NCI-H2029 treated with DMSO at 0.1 percent for 48 hours (cell line): ENCODE data around the gene RYR3.
"Not testable (repeated sequence)": the region's sequence is repeated elsewhere in the genome, so short reads cannot be mapped to it uniquely, and the experiment has no call there.

Experiments
- DNase-seq: peaks from one replicate; lab custom pipeline; 2025; lab: John Stamatoyannopoulos, UW

The RYR3 gene

DNA sequence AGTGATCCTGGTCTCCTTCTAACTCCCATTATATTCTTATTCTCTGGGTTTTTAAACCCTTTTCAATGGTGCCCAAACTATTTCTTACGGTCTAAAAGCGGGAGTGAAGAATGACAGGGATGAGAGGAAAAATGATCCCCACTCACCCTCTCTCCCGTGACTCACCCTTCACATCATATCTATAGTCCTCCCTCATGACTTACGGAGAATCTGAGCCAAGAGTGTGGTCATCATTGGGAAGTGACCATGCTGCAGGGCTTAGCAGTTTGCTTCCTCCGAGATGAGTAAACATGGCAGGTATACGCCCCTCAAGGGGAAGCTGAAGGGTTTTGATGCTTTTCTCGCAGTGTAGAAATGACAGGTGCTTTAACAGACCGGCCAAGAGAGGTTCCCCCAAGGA is 274.0 kb downstream of the RYR3 start:
- peak; percentile 49 for DNase-seq

DNA sequence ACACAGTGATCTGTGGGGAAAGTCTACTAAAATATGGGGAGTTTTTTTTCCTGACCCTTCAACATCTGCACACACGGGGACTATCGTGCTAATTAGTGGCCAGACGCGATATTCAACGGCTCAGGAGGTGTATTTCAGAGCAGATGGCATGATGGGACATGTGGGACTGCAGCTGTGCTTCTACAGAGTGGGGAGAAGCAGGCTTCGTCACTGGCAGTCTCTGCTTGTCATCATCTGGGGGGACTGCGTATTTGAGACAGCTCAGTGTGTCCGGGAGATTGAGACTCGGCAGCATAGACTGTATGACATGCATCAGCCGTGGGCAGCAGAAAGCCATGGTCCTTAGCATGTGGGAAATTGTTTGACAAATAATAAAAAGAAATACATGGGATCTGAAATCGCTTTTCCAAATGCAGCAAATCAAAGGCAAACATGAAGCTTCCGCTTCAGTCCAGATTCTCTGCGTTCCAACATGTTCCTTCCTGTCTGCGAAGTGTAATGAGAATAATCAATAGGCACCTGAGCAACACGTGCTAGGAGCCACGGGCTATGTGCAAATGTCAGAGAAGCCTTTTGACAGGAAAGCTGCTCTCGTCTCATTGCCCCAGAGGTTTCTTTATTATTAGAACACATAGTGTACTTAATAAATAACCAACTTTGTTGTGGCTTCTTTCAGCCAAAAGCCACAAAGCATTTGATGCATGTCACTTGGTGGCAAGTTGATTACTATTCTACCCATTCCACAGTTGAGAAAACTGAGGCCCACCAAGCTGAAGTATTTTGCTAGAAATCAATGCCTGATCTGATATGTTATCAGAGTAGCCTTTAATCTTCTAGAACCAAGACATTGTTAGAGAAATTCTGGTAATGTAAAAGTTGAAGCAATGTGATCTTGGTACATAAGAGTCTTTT is 276.3 kb downstream of the RYR3 start:
- DNase-seq = no peak

DNA sequence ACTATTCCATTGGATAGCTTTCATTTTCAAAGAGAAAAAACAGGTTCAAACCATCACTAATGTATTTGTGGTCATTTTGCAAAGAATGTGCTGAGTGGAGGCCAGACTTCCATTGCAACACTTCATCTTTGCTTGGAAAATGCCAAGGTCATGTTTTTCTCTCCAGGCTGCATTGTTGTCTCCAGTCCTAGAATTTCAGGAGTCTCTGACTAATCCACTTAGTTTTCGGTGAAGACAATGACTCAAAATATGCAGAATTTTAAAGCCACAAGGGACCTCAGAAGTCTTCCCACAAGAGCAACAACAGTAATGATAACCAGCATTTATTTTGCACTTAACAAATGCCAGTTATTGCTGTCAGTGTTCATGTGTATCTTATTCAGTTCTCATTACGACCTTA is 277.0 kb downstream of the RYR3 start:
- DNase-seq = no peak

DNA sequence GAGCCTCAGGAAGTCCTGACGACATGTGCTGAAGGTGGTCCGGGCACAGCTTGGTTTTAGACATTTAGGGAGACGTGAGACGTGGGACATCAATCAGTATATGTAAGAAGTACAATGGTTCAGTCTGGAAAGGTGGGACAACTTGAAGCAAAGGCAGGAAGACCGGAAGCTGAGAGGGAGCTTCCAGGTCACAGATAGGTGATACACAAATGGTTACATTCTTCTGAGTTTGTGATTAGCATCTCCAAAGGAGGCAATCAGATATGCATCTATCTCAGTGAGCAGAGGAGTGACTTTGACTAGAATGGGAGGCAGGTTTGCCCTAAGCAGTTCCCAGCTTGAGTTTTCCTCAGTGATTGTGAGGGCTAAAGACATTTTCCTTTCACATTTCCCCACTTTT is 282.1 kb downstream of the RYR3 start:
- no peak for DNase-seq

DNA sequence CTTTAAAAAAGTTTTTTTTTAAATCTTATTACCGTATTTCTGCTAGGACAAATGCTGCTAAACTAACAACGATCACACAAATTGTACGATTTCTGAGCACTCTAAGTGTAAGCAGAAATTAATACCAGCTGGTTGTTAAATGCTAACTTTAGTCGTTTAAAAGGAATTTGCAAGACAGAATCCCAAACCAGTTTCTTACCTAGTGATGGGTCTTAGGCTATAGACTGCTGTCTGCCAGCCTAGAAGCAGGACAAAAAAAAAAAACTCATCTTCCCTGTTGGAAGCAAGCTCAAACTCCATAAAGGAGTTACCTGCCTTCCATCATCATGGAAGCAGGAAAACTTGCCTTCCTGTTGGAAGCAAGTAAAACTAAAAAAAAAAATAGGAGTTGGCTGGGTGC is 287.6 kb downstream of the RYR3 start:
- DNase-seq = not testable (repeated sequence)

DNA sequence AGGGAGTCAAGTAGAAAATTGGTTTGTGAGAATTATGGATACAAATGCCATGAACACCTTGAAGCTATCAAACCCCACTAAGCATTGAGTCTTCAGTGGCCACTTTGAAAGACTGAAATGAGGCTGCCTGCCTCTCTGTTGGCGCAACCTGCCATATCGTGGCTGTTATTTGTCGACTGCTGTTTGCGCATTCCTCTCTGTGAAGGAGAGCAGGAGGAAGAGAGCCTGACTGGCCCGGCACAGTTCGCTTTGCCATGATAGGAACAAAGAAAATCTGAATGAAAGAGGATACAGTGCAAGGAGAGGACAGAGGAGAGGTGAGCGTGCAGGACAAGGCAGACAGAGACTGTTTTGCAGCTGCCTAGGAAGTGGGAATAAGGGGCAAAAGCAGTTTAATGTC is 289.4 kb downstream of the RYR3 start:
- no peak for DNase-seq

DNA sequence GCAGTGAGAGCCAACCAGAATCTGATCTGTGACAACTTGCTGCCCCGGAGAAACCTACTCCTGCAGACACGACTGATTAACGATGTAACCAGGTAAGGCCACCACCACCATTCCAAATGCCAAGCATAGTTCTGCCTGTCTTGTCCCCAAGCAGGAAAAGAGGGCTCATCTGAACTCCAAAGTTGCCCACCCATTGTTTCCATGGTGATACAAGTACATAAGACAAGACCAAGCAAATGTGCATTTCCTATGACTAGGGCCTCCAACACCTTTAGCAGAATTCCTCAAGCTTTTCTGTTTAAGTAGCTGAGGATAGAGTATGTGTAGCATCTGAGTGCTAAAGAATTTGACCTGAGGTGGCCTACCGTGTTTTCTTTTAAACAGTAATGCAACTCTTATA is 290.7 kb downstream of the RYR3 start:
- no peak for DNase-seq

DNA sequence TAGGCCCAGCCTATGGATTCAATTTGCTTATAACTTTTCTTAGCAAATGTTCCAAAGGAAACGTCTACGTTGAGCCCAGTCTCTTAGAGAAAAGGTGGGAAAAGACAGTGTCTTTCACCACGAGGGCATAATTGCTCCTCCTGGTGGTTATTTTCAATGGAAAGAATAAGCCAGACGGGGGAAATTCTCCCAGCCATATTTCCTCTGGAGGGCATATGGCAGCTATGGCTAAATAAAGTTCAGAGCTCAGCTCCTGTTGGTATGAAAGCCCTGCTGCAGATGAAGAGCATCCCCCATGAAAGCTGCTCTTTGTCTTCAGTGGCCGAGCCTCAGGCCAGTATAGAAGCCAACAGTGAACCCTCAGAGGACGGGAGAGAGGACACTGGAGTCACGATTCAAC is 297.9 kb downstream of the RYR3 start:
- no peak for DNase-seq

DNA sequence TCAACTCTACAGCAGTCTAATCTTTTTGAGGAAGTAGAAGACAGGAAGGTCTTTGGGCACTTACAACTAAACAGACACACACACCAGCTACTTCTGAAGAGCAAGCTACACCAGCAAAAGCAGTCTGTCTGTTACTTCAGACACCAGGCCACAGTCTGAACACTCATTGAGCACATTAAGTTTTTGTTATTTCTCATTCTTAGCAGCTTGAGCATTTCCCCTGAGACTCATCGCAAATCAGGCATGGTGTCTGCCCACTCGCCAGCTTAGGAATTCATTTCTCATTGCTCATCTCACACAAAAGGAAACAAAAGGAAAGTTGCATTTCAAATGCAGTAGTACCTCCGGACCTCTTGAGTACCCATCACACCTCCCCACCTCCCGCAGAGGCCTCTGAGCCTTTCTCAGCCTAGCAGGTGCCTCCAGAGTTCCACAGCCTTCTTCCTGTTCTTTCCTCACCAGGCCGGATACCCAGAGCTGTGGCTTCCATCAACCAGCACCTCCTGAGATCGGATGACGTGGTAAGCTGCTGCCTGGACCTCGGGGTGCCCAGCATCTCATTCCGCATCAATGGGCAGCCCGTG is 302.0 kb downstream of the RYR3 start:
- DNase-seq = no peak

DNA sequence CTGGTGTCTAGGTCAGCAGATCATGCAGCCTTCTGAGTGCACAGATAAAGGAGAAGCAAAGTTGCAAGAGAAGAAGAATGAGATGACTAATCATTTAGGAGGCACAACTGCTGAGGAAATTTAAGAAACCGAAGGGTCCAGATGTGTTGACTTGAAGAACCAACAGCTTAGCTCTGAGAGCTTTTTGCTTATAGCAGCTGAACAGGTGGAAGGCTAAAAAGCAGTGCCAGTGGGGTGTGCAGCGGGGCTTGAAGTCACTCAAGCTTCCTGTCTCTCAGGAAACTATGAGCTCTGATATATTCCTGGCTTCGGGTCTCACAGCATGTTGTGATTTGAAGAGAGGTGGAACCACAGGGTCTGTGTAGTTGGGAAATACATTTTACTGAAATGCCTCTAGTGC is 305.7 kb downstream of the RYR3 start:
- DNase-seq = no peak

DNA sequence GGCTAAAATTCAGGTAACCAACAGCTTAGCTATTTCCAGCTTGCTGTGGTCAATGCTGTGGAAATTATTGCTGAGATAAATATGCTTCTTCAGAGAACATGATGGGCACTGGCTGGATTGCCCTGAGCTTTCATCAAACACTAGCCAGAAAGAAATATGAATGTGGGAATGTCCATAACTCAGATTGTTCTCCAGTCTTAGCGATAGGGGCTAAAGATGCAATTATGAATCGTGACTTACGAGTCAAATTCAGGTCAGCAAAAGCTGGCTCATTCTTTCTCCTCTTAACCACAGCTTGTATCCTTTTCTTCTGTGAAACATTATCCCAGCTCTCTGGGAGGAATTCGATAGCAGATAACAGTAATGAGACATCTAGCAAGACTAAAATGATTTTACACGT is 307.6 kb downstream of the RYR3 start:
- no peak for DNase-seq

DNA sequence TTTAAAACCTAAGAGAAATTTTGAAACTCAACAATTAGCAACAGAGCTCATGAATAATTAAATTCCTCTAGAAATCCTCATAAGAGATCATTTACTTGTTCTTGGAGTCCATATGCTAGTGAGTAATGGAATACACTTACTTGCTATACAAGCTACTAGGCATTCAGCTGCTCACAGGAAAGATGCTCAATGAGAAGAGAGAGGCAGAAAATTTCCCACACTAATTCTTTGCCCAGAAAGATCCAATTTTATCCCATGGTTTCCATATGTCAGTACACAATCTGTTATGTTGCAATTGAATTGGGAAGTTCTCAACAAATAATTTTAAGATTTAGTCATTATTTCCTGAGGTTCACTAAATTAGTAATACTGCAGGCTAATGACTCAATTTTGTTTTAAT is 310.4 kb downstream of the RYR3 start:
- no peak for DNase-seq

DNA sequence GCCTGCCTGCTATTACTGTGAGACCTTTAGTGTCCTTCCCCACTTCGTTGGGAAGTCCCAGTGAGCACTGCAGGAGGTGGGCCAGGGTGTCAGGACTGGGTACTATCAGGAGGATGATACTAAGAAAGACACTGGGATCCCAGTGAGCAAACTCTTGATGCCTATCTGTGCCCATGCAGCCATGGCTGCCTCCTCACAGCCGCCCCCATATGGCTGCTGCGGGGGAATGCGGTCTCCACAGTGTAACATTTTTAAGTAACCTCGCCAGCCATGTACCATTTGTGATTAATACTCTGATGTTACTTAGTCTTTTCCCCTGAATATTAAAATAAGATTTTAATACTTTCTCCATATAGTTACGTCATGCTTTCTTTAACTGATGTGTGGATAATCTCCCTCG is 312.2 kb downstream of the RYR3 start:
- DNase-seq = no peak

DNA sequence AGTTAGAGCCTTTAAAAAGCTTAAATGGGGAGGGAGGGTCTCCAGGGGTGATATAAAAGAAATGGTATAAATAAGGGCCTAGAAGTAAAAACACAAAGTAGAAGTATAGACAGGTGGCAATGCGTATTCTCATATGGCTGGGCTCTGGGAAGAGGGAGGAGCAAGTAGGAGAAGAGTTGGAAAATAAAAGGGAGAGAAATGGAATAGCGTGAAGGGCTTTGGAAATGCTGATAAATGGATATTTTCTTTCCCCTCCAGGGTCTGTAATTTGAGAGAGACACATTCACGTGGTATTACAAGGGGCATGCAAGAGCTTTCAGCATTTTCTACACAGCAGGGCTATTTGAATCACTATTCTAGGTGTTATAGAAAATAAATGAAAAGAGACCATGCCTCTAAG is 313.7 kb downstream of the RYR3 start:
- no peak for DNase-seq

DNA sequence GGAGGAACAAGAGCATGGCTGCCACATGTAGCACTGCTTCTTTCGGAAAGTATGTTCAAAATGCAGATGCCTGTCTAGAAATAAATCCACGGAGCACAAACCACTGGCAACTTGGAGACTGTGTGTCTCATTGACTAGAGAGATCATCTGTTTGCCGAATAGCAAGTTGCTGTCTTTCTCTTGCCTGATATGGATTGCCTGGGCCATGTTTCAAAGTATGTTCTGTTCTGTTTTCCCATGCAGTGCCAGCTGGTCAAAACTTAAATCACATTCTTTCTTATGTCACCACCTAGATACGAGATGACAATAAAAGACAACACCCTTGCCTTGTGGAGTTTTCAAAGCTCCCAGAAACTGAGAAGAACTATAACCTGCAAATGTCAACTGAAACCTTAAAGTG is 318.9 kb downstream of the RYR3 start:
- DNase-seq = no peak

DNA sequence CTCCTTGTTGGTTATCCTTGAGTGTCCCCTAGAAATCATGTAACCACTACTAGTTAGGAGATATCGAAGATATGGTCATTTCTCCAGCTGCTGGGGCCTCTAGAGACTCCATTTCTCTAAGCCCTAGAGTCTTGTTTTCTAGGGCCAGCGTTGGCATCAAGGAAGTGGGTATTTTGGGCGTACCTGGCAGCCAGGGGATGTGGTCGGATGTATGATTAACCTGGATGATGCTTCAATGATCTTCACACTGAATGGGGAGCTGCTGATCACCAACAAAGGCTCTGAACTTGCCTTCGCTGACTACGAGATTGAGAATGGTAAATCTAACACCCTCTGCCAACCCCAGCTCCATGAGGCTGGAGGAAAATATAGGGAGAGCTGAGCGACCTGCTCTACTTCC is 325.5 kb downstream of the RYR3 start:
- no peak for DNase-seq

DNA sequence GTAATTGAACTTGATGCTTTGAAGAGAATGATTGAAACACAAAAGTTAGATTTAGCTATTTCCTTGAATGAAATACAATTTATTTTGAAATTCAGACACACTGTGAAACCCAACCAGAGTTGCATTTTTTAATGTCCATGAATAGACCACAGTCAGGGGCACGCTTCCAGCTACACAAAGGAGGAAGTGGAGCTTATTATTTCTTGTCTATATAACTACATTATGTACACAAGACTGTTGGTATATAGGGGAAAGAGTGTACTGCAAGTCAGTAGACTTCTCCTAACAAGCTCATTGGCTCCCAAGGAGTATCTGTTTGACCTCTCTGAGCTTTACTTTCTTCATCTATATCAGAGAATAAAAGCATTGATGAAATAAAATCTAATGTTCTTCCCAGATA is 326.2 kb downstream of the RYR3 start:
- DNase-seq = no peak

DNA sequence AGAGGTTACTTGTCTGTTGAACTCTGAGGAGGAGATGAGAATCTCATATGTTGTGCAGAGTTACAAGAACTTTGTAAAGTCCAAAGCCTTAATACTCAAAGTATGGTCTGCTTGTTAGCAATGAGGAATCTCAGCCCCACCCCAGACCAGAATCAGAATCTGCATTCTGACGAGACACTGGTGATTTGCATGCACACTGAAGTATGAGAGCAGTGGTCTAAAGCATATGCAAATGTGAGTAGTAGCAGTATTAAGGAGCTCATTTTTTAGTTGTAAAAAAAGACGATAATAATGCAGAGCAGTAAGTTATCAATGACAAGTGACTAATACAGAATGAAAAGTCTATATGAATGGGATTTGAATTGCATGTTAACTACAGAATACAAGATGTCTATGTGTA is 327.7 kb downstream of the RYR3 start:
- no peak for DNase-seq

DNA sequence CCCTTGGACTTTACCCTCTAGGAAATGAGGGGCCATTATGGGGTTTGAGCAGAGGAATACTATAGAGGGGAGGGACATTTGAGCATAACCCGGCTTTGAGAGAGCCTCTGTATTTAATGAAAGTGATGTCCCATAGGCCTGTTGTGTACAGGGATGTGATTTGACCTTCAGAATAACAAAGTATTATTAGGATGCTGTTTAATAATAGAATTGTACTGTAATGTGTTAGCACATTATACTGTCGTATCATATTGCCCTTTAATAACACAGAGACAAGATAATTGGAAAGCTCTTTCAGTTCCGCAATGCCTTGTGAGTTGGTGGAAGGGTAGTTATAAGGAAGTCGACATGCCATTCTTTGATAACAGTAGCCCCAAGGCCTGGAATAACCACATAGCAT is 328.3 kb downstream of the RYR3 start:
- no peak for DNase-seq

DNA sequence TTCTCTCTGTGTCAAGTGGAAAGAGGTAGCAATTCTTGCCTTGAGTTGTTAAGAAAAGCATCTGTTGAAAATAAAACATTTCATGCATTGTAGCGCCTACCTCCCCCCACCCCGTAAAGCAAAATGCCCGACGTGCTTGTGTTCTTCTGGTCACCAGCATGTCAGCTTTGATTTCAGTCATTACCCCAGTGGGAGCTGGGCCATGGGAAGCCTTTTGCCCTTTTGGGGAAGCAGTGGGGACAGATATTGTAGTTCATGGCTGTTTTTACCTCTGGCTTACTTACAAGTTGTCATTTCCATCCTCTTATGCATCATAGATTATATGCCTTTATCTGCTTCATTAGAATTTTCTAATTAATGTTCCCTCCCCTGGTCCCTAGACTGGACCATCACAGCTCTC is 328.7 kb downstream of the RYR3 start:
- no peak for DNase-seq

DNA sequence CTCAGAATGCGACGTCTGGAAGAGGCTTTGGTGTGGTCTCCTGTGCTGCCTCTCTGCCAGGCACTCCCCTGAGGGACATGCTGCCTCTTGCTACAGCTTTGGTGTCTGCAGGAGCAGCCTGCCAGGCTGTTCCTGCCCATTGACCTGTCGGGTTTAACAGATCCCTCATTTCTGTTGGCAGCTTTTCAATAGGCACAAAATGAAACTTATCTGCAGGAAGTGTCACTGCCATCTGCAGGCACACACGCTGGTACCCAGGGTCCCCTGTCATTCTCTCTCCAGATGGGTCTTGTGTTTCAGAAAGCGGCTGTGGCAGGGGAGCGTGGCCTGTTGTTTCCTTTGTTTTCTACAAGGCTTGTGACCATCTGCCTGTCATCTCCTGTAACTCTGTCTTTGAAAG is 329.2 kb downstream of the RYR3 start:
- no peak for DNase-seq

DNA sequence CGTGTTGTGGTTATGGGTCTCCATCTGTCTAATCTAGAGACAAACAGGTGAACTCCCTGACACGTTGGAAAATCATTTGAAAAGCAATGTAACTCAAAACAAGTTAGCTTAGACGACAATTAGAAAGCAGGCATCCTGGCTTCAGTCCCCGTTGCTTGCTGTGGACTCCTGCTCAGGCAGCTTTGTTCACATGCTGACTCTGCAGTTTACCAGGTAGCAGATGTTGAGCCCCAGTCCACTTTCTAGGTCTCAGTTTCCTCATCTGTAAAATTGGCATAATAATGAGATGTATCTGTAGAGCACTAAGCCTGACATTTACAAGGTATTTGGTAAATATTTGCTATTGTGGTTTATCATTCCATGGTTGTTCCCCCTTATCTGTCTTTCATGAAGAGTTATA is 330.3 kb downstream of the RYR3 start:
- DNase-seq = no peak

DNA sequence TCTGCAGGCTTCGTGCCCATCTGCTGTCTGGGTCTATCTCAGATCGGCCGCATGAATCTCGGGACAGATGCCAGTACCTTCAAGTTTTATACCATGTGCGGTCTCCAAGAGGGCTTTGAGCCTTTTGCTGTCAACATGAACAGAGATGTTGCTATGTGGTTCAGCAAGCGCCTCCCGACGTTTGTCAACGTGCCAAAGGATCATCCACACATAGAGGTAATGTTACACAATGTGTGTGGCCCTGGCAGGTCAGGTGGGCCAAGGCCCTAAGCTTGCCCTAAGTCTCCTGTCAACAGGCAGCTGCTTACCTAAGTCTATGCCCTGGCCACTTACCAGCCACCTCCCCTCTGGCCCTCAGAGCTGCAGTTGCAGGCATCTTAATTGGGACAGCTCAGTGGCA is 333.5 kb downstream of the RYR3 start:
- DNase-seq = no peak

DNA sequence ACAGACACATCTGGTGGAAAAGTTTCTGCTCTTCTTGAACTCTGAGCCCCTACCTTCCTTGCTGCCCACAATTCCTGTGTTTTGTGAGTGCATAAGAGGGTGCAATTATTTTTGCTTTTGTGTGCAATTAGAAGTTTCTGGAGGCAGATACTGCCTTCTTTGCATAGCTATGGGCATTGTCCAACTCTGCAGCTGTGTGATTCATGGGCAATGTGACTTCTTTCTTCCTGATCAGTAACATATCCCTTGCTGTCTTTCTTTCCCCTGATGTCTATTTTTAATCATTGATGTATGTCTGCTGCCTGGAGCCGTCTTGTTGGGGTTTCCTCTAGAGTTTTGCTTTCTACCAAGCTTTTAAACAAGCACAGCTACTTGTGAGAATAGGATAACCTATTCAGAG is 336.0 kb downstream of the RYR3 start:
- DNase-seq = no peak
